PC-3 (cell line): ENCODE results near the gene CEACAM21. TPM values are rescaled to one million over a fixed set of nuclear protein-coding genes. Genes with fewer than 3 reads are reported as not detected.
A peak's percentile ranks its signal among the peaks of the same experiment; 100 is the strongest.

Experiments used
- ATAC-seq: fragments of 200-7000 bp; cut with Tn5 transposase; 2 replicates; pipeline ENCODE4 v1.9.1; 2020; ENCODE audit warnings: mild to moderate bottlenecking, moderate library complexity
- BruUV-seq: library from RNA; stranded (reverse); fragments of 400-500 nt; replicated peaks from 2 replicates; lab custom pipeline; 2021; lab: Mats Ljungman, UMichigan
- CTCF ChIA-PET: fragments of 300-600 bp; sonication (Branson Sonifier 250); formaldehyde crosslinking; loops from one replicate; lab custom pipeline; 2022; ENCODE audit warnings: antibody characterized with exemption; lab: Charles Lee
- POLR2A ChIA-PET: fragments of 300-600 bp; sonication (Branson Sonifier 250); formaldehyde crosslinking; loops from one replicate; lab custom pipeline; 2022; ENCODE audit warnings: antibody characterized with exemption; ENCODE audit not compliant: unreplicated experiment; lab: Charles Lee
- DNase-seq: peaks from one replicate; pipeline ENCODE4 v3.0.0-alpha.2; 2015
- H2AFZ ChIP-seq: fragments of 300-600 bp; sonication (generic); 2 replicates; pipeline ENCODE4 v1.6.0; 2016; ENCODE audit warnings: antibody characterized with exemption, low read length
- H3F3A ChIP-seq: fragments of 300-600 bp; sonication (generic); one replicate; pipeline ENCODE4 v1.6.0; 2017; ENCODE audit warnings: antibody characterized with exemption, low read length, control low read depth, mild to moderate bottlenecking; ENCODE audit not compliant: unreplicated experiment
- H3K27ac ChIP-seq: fragments of 300-600 bp; sonication (generic); 2 replicates; pipeline ENCODE4 v1.5.1; 2016; ENCODE audit warnings: mild to moderate bottlenecking, low read length
- H3K27me3 ChIP-seq: fragments of 300-600 bp; sonication (generic); 2 replicates; pipeline ENCODE4 v1.6.1; 2016; ENCODE audit warnings: low read length, mixed read lengths
- H3K36me3 ChIP-seq: fragments of 300-600 bp; sonication (generic); 2 replicates; pipeline ENCODE4 v1.6.1; 2016; ENCODE audit warnings: low read depth, mixed run types, low read length, mixed read lengths
- H3K4me1 ChIP-seq: fragments of 300-600 bp; sonication (generic); 2 replicates; pipeline ENCODE4 v1.5.1; 2016; ENCODE audit warnings: low read length; ENCODE audit not compliant: insufficient read depth
- H3K4me2 ChIP-seq: fragments of 300-600 bp; sonication (generic); 2 replicates; pipeline ENCODE4 v1.6.0; 2016; ENCODE audit warnings: low read length
- H3K4me3 ChIP-seq: fragments of 300-600 bp; sonication (generic); 2 replicates; pipeline ENCODE4 v1.5.1; 2016; ENCODE audit warnings: mild to moderate bottlenecking, low read length, mixed read lengths
- H3K79me2 ChIP-seq: fragments of 300-600 bp; sonication (generic); 2 replicates; pipeline ENCODE4 v1.6.1; 2017; ENCODE audit warnings: low read length, mixed read lengths
- H3K9ac ChIP-seq: fragments of 300-600 bp; sonication (generic); 2 replicates; pipeline ENCODE4 v1.6.0; 2016; ENCODE audit warnings: mild to moderate bottlenecking, low read length
- H3K9me2 ChIP-seq: fragments of 300-600 bp; sonication (generic); replicated peaks from 2 replicates; pipeline ENCODE4 v1.6.1; 2016; ENCODE audit warnings: mixed run types, low read length, mixed read lengths
- H3K9me3 ChIP-seq: fragments of 300-600 bp; sonication (generic); 2 replicates; pipeline ENCODE4 v1.6.1; 2016; ENCODE audit warnings: low read length, mixed read lengths
- H4K20me1 ChIP-seq: fragments of 300-600 bp; sonication (generic); 2 replicates; pipeline ENCODE4 v1.6.1; 2016; ENCODE audit warnings: low read length, mixed read lengths
- EZH2 ChIP-seq: fragments of 300-600 bp; sonication (generic); IDR thresholded peaks from one replicate; pipeline ENCODE4 v1.6.1; 2017; ENCODE audit warnings: antibody characterized with exemption, mild to moderate bottlenecking, low read length; ENCODE audit not compliant: unreplicated experiment
- EZH2phosphoT487 ChIP-seq: fragments of 300-600 bp; sonication (generic); IDR thresholded peaks from 2 replicates; pipeline ENCODE4 v1.6.1; 2018; ENCODE audit warnings: mild to moderate bottlenecking, antibody characterized with exemption, low read length, borderline replicate concordance
- intact Hi-C: fragments of 100-400 bp; cut with micrococcal nuclease; formaldehyde crosslinking; loops from 2 replicates; pipeline ENCODE4 v1.9.0; 2023
- total RNA-seq: library from RNA; depleted of rRNA; stranded (reverse); fragments of >200 nt; gene quantifications from 2 replicates; pipeline ENCODE4 v1.2.3, GENCODE V29; 2014
- TF ChIP-seq, protein P1 (sequence below): fragments of 300-600 bp; sonication (generic); conservative IDR thresholded peaks from 2 replicates; pipeline ENCODE4 v1.5.1; 2017; ENCODE audit warnings: antibody characterized with exemption, low read depth, mild to moderate bottlenecking, low read length

Gene CEACAM21
- total RNA-seq, 1 experiment from 2014 or later = not detected

DNA sequence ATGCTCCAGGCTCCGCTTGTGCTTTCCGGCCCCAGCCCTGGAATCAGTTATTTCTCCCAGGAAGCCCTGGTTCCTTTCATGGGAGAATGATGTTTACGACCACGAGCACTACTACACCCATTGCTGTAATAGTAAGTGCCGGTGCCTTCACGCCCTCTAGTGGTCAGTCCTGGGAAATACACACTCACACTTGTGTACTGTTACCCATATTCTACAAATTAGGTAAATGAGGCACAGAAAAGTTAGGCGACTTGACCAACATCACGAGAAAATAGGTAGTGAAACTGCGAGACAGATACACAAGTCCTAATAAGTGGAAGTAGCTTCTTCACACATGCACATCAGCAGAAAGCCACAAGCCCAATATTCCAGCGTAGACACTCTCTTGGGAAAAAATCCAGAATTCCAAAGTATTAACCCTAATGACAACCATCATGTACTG is 21.7 kb downstream of the CEACAM21 start:
- intact Hi-C loops = no loop called here
- H3K4me2 ChIP-seq = no peak overlapping the region
- H3K4me3 ChIP-seq = no peak overlapping the region
- no peak for TF ChIP-seq EZH2
- no peak for TF ChIP-seq EZH2phosphoT487
- TF ChIP-seq, protein P1, sequence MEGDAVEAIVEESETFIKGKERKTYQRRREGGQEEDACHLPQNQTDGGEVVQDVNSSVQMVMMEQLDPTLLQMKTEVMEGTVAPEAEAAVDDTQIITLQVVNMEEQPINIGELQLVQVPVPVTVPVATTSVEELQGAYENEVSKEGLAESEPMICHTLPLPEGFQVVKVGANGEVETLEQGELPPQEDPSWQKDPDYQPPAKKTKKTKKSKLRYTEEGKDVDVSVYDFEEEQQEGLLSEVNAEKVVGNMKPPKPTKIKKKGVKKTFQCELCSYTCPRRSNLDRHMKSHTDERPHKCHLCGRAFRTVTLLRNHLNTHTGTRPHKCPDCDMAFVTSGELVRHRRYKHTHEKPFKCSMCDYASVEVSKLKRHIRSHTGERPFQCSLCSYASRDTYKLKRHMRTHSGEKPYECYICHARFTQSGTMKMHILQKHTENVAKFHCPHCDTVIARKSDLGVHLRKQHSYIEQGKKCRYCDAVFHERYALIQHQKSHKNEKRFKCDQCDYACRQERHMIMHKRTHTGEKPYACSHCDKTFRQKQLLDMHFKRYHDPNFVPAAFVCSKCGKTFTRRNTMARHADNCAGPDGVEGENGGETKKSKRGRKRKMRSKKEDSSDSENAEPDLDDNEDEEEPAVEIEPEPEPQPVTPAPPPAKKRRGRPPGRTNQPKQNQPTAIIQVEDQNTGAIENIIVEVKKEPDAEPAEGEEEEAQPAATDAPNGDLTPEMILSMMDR = peak; percentile 84
- no peaks in the 10 kb centered on the region for H3K36me3 ChIP-seq
- ChIA-PET POLR2A (no interaction called here), CTCF (no interaction called here)
- ATAC-seq (peak; percentile 69; the same call in 1 of the 2 replicates), DNase-seq (peak; percentile 75)
- BruUV-seq = no TSS peak
- H3K9me2 ChIP-seq = no peaks in the 10 kb centered on the region
- H3F3A ChIP-seq = no peaks in the 10 kb centered on the region
- H3K9ac ChIP-seq = no peak overlapping the region
- H4K20me1 ChIP-seq = no peaks in the 10 kb centered on the region
- H3K27me3 ChIP-seq = peaks cover 2% of the 10 kb centered on the region; the same call in 1 of the 2 replicates
- H3K4me1 ChIP-seq = no peaks in the 10 kb centered on the region
- no peaks in the 10 kb centered on the region for H3K9me3 ChIP-seq
- H3K79me2 ChIP-seq = no peaks in the 10 kb centered on the region
- no peak overlapping the region for H3K27ac ChIP-seq
- no peak overlapping the region for H2AFZ ChIP-seq

DNA sequence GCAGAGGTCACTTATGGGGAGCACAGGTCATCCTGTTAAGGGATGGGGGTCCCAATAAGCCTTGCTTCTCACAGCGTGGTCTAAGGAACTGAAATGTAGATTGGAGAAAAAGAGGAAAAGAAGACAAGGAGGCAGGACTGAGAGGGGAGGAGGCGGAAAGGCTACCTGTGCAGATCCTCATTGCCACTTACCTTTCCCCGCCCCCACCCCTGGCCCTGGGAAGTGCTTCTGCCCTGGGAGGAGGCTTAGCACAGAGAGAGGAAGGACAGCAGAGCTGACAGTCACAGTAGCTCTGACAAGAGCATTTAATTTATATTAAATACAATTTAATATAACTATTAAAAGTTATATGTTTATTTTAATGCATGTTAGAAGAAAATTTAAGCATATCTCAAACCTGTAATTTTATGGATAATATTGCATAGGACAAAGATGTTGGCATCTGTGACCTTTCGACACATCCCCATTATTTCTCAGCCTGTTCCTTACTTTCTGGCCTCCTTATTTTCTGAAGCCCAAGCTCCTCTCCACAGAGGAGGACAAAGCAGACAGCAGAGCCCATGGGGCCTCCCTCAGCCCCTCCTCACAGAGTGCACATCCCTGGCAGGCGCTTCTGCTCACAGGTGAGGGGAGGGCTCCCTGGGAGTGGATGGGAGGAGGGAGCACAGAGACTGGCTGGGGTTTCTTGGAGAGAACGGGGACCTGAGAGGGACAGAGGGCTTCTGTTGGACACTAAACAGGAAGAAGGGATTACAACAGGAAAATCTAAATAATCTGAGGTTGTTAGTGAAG is 23.4 kb downstream of the CEACAM21 start:
- intact Hi-C loops = no loop called here
- ChIA-PET CTCF (no interaction called here), POLR2A (no interaction called here)
- Histone ChIP-seq H3F3A (no peaks in the 10 kb centered on the region), H3K4me1 (no peaks in the 10 kb centered on the region), H3K27me3 (peaks cover 11% of the 10 kb centered on the region), H3K4me2 (no peak overlapping the region), H2AFZ (no peak overlapping the region), H3K79me2 (no peaks in the 10 kb centered on the region), H4K20me1 (no peaks in the 10 kb centered on the region), H3K9ac (no peak overlapping the region), H3K9me2 (no peaks in the 10 kb centered on the region), H3K4me3 (no peak overlapping the region), H3K9me3 (no peaks in the 10 kb centered on the region), H3K27ac (no peak overlapping the region), H3K36me3 (no peaks in the 10 kb centered on the region)
- DNase-seq (no peak), ATAC-seq (no peak)
- no TSS peak for BruUV-seq
- no peak for TF ChIP-seq EZH2
- TF ChIP-seq EZH2phosphoT487 = no peak
- TF ChIP-seq, protein P1 = no peak

DNA sequence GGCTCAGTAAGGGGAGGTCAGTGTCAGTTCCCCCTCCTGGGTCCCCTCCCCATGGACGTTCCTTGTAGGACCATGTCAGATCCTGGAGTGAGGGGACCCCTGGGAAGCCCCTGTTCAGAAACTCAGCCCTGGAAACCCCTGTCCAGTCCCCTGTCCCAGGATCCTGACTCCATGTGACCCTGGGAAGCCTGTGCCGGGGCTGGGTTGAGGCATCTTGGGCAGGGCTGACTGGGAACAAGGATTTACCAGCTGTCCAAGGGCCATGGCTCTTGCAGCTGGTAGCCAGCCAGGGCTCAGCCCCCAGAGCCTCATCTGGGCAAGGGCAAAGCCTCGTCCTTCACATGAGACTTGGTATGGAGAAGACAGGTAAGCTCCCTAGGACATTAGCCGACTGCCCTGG is 25.8 kb downstream of the CEACAM21 start:
- DNase-seq (no peak), ATAC-seq (no peak)
- H3K9ac ChIP-seq = no peak overlapping the region
- ChIA-PET CTCF (no interaction called here), POLR2A (no interaction called here)
- no peak overlapping the region for H3K4me2 ChIP-seq
- H3K36me3 ChIP-seq = no peaks in the 10 kb centered on the region
- no peaks in the 10 kb centered on the region for H3K9me3 ChIP-seq
- no peak overlapping the region for H3K27ac ChIP-seq
- no TSS peak for BruUV-seq
- intact Hi-C loops = no loop called here
- no peak overlapping the region for H2AFZ ChIP-seq
- no peak overlapping the region for H3K4me3 ChIP-seq
- H3F3A ChIP-seq = no peaks in the 10 kb centered on the region
- no peaks in the 10 kb centered on the region for H3K79me2 ChIP-seq
- peaks cover 23% of the 10 kb centered on the region for H3K27me3 ChIP-seq
- no peak for TF ChIP-seq EZH2
- TF ChIP-seq, protein P1 = no peak
- no peak for TF ChIP-seq EZH2phosphoT487
- H3K4me1 ChIP-seq = no peaks in the 10 kb centered on the region
- H4K20me1 ChIP-seq = no peaks in the 10 kb centered on the region
- no peaks in the 10 kb centered on the region for H3K9me2 ChIP-seq
